Esophagus muscularis mucosa (tissue), 3 donors: ENCODE data around the gene FXR1.

Experiments used
- POLR2A ChIP-seq: fragments of 450-650 bp; IDR thresholded peaks from one replicate; pipeline ENCODE4 v1.6.1; 2017; ENCODE audit warnings: antibody characterized with exemption, moderate library complexity, mild to moderate bottlenecking, low read depth
- POLR2AphosphoS5 ChIP-seq, 2 donors: sonication (generic); formaldehyde crosslinking; IDR thresholded peaks; one replicate each; pipeline ENCODE4 v1.6.1; 2017; ENCODE audit warnings: antibody characterized with exemption in 2 of 2
- TF ChIP-seq, protein P1 (sequence below), 3 experiments: fragments of 200-600 bp in 2 of 3; fragments of 450-650 bp in 1 of 3; sonication (generic) in 2 of 3; IDR thresholded peaks; one replicate each; pipeline ENCODE4 v1.5.1; 2017 to 2019; ENCODE audit warnings: antibody characterized with exemption in 3 of 3, mild to moderate bottlenecking in 2 of 3, moderate library complexity in 1 of 3

DNA sequence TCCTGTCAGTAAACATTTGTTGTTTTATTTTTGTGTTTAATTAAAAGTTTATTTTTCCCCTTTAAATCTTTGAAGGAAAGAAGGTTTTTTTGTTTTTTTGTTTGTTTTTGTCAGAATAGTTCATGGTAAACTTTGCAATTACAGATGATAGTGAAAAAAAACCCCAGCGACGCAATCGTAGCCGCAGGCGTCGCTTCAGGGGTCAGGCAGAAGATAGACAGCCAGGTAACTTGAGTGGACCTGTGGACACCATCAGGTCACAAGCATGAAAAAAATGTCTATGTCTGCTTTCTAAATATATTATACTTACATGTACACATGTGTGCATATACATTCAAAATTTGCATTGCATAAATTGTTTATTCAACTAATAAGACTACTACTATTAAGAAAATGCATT, 58.5 kb downstream of the FXR1 start:
- TF ChIP-seq, protein P1, sequence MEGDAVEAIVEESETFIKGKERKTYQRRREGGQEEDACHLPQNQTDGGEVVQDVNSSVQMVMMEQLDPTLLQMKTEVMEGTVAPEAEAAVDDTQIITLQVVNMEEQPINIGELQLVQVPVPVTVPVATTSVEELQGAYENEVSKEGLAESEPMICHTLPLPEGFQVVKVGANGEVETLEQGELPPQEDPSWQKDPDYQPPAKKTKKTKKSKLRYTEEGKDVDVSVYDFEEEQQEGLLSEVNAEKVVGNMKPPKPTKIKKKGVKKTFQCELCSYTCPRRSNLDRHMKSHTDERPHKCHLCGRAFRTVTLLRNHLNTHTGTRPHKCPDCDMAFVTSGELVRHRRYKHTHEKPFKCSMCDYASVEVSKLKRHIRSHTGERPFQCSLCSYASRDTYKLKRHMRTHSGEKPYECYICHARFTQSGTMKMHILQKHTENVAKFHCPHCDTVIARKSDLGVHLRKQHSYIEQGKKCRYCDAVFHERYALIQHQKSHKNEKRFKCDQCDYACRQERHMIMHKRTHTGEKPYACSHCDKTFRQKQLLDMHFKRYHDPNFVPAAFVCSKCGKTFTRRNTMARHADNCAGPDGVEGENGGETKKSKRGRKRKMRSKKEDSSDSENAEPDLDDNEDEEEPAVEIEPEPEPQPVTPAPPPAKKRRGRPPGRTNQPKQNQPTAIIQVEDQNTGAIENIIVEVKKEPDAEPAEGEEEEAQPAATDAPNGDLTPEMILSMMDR (IDR thresholded peaks at IDR 0.05): no peak
- TF ChIP-seq POLR2A (no peak), POLR2AphosphoS5 (IDR thresholded peaks at IDR 0.05) (no peak)
